AG04450 (cell line): ENCODE results near the gene POP5. TPM values are rescaled to one million over a fixed set of nuclear protein-coding genes. Genes with fewer than 3 reads are reported as not detected.
"Not testable (repeated sequence)": the region's sequence is repeated elsewhere in the genome, so short reads cannot be mapped to it uniquely, and the experiment has no call there.

Experiments
- CTCF ChIA-PET: fragments of 300-600, 350-600 bp; formaldehyde crosslinking; extraction: SDS; loops from one replicate; lab custom pipeline; 2022; ENCODE audit warnings: antibody characterized with exemption, inconsistent platforms; lab: Charles Lee
- POLR2A ChIA-PET: fragments of 350-600 bp; formaldehyde crosslinking; extraction: SDS; loops from one replicate; lab custom pipeline; 2021; ENCODE audit warnings: antibody characterized with exemption, inconsistent platforms; lab: Yijun Ruan, JAX
- DNase-seq: peaks from one replicate; pipeline ENCODE4 v3.0.0-alpha.2; 2011; ENCODE audit warnings: low read depth, low spot score
- H3K27ac ChIP-seq: one replicate; pipeline ENCODE4 v1.5.1; 2012; ENCODE audit warnings: low read depth, low read length, control low read depth
- H3K27me3 ChIP-seq: one replicate; pipeline ENCODE4 v1.6.0; 2012; ENCODE audit warnings: low read length; ENCODE audit not compliant: control insufficient read depth, insufficient read depth
- H3K4me3 ChIP-seq: 2 replicates; pipeline ENCODE4 v1.5.1; 2011; ENCODE audit warnings: mild to moderate bottlenecking, low read depth, low read length, control low read depth
- H3K9me3 ChIP-seq: 2 replicates; pipeline ENCODE4 v1.5.1; 2012; ENCODE audit warnings: low read length; ENCODE audit not compliant: control insufficient read depth, insufficient read depth
- polyA plus RNA-seq: library from polyadenylated mRNA; depleted of rRNA; stranded (reverse); fragments of >200 nt; gene quantifications from 2 replicates; pipeline ENCODE4 v1.2.3, GENCODE V29; 2011
- TF ChIP-seq, protein P1 (sequence below): IDR thresholded peaks from 2 replicates; pipeline ENCODE4 v1.5.1; 2011; ENCODE audit warnings: low read depth, low read length, control low read depth, inconsistent platforms

The POP5 gene
- polyA plus RNA-seq, 1 experiment, result 54.0 TPM

DNA sequence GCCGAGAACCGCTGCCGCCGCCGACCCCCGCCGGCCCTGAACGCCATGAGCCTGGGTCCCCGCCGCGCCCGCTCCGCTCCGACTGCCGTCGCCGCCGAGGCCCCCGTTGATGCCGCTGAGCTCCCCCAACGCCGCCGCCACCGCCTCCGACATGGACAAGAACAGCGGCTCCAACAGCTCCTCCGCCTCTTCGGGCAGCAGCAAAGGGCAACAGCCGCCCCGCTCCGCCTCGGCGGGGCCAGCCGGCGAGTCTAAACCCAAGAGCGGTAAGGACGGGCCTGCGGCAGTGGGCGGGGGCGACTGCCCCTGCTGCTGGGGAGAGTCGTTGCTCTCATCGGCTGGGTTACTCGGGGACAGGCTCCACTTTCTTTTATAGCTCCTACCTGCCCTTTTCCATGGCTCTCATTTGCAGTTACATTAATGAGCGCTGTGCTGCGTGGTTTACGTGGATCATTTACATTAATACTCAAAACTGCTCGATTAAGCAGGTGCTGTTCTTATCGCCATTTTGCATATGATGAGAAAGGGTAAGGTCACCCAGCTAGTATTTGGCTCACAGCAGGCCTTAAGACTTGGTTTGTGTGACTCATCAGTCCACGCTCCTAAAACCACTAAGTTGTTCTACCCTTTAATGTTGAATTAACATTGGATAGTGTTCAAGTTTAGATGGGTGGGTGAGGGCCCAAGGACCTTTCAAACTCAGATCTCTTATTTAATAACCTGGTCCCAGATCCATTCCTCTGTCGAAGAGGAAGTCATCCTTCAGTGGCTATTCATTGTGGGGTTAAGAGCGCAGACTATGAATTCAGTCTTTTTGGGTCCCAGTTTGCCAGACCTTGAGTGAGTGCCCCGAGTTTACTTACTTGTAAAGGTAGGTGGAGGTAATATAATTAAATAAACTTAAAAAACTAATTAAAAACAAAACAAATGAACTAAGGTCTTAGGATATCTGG is 46.2 kb downstream of the POP5 start:
- Histone ChIP-seq H3K4me3 (peak overlapping the region; percentile 71), H3K9me3 (no peaks in the 10 kb centered on the region; the same call in 1 of the 2 replicates), H3K27me3 (no peaks in the 10 kb centered on the region), H3K27ac (peak overlapping the region; percentile 80)
- POLR2A ChIA-PET, result interaction anchor here (0.6 to 1.0 kb wide), 3 partner anchors 35 to 334 kb away, joined by 3 to 5 read pairs (median 4); partner anchors contain the start of genes DYNLL1 and RPLP0
- DNase-seq, result peak; percentile 55
- TF ChIP-seq, protein P1, sequence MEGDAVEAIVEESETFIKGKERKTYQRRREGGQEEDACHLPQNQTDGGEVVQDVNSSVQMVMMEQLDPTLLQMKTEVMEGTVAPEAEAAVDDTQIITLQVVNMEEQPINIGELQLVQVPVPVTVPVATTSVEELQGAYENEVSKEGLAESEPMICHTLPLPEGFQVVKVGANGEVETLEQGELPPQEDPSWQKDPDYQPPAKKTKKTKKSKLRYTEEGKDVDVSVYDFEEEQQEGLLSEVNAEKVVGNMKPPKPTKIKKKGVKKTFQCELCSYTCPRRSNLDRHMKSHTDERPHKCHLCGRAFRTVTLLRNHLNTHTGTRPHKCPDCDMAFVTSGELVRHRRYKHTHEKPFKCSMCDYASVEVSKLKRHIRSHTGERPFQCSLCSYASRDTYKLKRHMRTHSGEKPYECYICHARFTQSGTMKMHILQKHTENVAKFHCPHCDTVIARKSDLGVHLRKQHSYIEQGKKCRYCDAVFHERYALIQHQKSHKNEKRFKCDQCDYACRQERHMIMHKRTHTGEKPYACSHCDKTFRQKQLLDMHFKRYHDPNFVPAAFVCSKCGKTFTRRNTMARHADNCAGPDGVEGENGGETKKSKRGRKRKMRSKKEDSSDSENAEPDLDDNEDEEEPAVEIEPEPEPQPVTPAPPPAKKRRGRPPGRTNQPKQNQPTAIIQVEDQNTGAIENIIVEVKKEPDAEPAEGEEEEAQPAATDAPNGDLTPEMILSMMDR, result no peak
- CTCF ChIA-PET, result interaction anchor here (0.6 to 1.1 kb wide), 2 partner anchors 48 to 77 kb away, joined by 3 to 5 read pairs; no protein-coding TSS in a partner anchor

DNA sequence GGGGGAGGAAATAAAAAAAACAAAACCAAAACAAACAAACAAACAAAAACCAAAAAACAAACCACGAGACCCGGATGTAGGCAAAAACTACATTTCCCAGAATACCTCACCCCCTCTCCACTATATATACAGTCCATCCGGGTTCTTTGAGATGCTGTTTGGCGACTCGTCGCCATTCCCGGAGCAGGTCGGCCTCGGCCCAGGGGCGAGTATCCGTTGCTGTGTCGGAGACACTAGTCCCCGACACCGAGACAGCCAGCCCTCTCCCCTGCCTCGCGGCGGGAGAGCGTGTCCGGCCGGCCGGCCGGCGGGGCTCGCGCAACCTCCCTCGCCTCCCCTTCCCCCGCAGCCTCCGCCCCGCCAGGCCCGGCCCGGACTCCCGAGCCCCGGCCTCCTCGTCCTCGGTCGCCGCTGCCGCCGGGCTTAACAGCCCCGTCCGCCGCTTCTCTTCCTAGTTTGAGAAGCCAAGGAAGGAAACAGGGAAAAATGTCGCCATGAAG is 46.9 kb downstream of the POP5 start, which contains the start of gene RNF10:
Gene RNF10, plus strand, starts transcription at position 154 of the 500 bp plus-strand sequence. CDS start 456 bp downstream, outside the sequence.
- H3K27me3 ChIP-seq, result no peaks in the 10 kb centered on the region
- TF ChIP-seq, protein P1, result no peak
- ChIA-PET CTCF (no interaction called here), POLR2A (interaction anchor here (0.9 kb wide), 1 partner anchor 36 kb away, joined by 5 read pairs; no protein-coding TSS in a partner anchor)
- peak within 1 kb of the TSS; percentile 71 for H3K4me3 ChIP-seq
- peak; percentile 59 for DNase-seq
- H3K27ac ChIP-seq, result peak within 1 kb of the TSS; percentile 80
- H3K9me3 ChIP-seq, result no peaks in the 10 kb centered on the region; the same call in 1 of the 2 replicates

DNA sequence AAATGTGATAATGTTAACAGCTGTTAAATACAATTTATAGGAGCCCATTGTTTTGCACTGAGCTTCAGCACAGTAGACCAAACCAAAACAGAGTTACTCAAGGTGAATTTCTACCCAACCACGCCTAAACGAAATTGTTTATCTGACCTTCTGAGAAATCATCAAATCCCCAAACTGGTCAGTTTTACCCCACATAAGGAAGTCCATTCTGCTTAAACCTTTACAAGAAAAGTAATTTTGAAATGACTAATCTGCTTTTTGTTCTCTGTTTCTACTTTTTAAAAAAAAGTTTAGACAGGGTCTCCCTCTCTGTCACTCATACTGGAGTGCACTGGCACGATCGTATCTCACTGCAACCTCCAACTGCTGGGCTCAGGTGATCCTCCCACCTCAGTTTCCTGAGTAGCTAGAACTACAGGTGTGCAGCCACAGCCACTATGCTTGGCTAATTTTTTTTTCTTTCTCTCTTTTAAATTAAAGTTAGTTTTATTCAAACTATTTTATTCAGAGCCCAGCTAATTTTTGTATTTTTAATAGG is 48.4 kb downstream of the POP5 start:
- H3K9me3 ChIP-seq, result no peaks in the 10 kb centered on the region; the same call in 1 of the 2 replicates
- TF ChIP-seq, protein P1, result no peak
- CTCF ChIA-PET, result no interaction called here
- POLR2A ChIA-PET, result no interaction called here
- H3K4me3 ChIP-seq, result no peak overlapping the region
- H3K27ac ChIP-seq, result no peak overlapping the region
- DNase-seq, result no peak
- no peaks in the 10 kb centered on the region for H3K27me3 ChIP-seq

DNA sequence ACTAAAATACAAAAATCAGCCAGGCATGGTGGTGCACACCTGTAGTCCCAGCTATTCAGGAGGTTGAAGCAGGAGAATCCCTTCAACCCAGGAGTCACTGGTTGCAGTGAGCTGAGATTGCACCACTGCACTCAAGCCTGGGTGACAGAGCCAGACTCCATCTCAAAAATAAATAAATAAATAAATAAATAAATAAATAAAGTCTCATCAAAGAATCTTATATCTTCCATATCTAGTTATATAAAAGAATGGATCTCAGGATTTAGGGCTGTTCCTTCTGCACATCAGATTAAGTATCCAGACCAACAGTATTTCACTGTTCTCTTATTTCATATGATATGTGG is 50.8 kb downstream of the POP5 start:
- CTCF ChIA-PET, H3K9me3 ChIP-seq, H3K27ac ChIP-seq, DNase-seq, H3K4me3 ChIP-seq, H3K27me3 ChIP-seq: not testable (repeated sequence)
- POLR2A ChIA-PET, result interaction anchor here (1.3 to 1.9 kb wide), 2 partner anchors 35 to 239 kb away, joined by 3 to 14 read pairs; partner anchors contain the start of genes DYNLL1 and RNU4-2

DNA sequence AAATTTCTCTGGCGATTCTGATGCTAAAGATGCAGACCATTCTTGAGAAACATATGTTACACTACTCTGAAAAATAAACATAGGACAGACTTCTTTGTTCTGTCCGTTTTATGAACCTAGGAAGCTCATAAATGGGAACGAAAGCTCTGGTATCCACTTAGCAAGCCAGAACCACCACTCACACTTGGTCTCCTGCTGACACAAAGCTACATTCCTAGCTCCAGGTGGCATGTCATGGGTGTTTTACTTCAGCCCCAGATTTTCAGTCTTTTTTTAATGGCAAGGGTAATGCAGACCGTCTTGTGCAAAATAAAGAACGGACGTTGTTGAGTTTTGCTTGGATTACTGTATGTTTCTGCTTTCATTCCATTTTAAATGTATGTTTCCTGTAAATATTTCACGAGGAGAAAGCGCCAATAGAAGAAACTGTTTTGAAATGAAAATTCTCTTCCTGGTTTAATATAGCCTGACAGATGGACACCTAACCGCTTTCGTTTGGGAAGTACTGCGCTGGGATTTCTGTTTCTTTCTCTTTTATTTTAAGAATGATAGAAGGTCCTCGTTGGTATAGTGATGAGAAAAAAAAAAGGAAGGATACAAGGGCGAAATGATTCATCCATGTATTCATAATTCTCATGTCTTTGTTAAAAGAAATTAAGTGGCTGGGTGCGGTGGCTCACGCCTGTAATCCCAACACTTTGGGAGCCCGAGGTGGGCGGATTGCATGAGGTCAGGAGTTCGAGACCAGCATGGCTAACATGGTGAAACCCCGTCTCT is 51.4 kb downstream of the POP5 start:
- CTCF ChIA-PET, result interaction anchor here (0.9 kb wide), 1 partner anchor 806 kb away, joined by 3 read pairs; no protein-coding TSS in a partner anchor
- H3K4me3 ChIP-seq, result peak overlapping the region; percentile 92
- no peak for DNase-seq
- POLR2A ChIA-PET, result interaction anchor here (1.0 to 1.9 kb wide), 4 partner anchors 9 to 238 kb away, joined by 3 to 14 read pairs (median 3); partner anchors contain the start of genes DYNLL1, POP5 and RNU4-2
- H3K9me3 ChIP-seq, result no peaks in the 10 kb centered on the region; the same call in 1 of the 2 replicates
- peak overlapping the region; percentile 77 for H3K27ac ChIP-seq
- H3K27me3 ChIP-seq, result no peaks in the 10 kb centered on the region
- TF ChIP-seq, protein P1, result peak; percentile 26; the same call in 1 of the 2 replicates
